A549 treated with RU486 at 1 μM for 4 hours (cell line): ENCODE data around the gene TRPM5. TPM values are rescaled to one million over a fixed set of nuclear protein-coding genes. Genes with fewer than 3 reads are reported as not detected.

ENCODE experiments used
- total RNA-seq: library from RNA; stranded (reverse); fragments of 200-300 nt; extraction: Qiagen RNA extraction; gene quantifications from 5 replicates; pipeline ENCODE4 v1.2.3, GENCODE V29; 2022; ENCODE audit warnings: low read depth

Gene TRPM5
- total RNA-seq = not detected in 5 replicates

GRCh38 chr11:2443881-2444820, at the start of gene TRPM5:
Gene TRPM5, minus strand, starts transcription at chr11:2444514. Its CDS starts 21,478 bp downstream, at chr11:2423036.

GRCh38 chr11:2444821-2445745, 769 bp upstream of the TRPM5 start, which contains the start of gene KCNQ1:
Gene KCNQ1, plus strand, starts transcription at chr11:2445008. Its CDS starts 91 bp downstream, at chr11:2445099.

GRCh38 chr11:2400069-2400761, 44.1 kb downstream of the TRPM5 start, which contains the start of gene TSSC4:
Gene TSSC4, plus strand, starts transcription at chr11:2400750. Its CDS starts 1,884 bp downstream, at chr11:2402634.

Other genes starting within 250 kb of the TRPM5 start
- 0.08 to 0.09 TPM in 2 of 5 replicates, not detected in the others for gene ASCL2, start 173.9 kb downstream of the TRPM5 start, total RNA-seq
- gene C11orf21, start 142.6 kb downstream of the TRPM5 start, total RNA-seq = not detected in 5 replicates
- not detected in 5 replicates for gene TSPAN32, start 142.5 kb downstream of the TRPM5 start, total RNA-seq
- 280 to 415 TPM (median 398 TPM) in 5 replicates for gene CD81, start 67.2 kb downstream of the TRPM5 start, total RNA-seq
- gene TSSC4, start 43.8 kb downstream of the TRPM5 start, total RNA-seq = 43.6 to 72.9 TPM (median 66.2 TPM) in 5 replicates
- 0.19 to 0.54 TPM (median 0.40 TPM) in 5 replicates for gene KCNQ1, start 494 bp upstream of the TRPM5 start, total RNA-seq